ENCODE measurements around the gene MAD2L2.

The MAD2L2 gene

DNA sequence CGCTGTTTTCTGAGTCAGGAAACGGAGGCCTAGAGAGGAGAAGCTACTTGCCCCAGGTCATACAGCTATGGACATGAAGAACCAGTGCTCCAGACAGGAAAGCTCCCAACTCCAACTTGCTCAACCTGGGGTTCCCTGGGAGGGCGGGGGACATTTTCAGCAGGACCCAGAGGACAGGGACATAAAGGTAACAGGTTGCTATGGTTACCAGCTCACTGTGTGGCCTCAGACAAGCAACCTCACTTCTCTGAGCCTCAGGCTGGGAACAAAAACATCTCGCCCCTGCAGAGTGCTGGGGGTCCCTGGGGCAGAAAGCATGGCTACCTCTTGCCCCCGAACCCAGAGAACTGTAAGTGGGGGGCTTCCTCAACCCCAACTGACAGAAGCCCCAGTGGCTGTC, 42.8 kb downstream of the MAD2L2 start:
- no peak for DNase-seq (ENCODE audit: low read depth in 1 of 2, low spot score in 1 of 2)

DNA sequence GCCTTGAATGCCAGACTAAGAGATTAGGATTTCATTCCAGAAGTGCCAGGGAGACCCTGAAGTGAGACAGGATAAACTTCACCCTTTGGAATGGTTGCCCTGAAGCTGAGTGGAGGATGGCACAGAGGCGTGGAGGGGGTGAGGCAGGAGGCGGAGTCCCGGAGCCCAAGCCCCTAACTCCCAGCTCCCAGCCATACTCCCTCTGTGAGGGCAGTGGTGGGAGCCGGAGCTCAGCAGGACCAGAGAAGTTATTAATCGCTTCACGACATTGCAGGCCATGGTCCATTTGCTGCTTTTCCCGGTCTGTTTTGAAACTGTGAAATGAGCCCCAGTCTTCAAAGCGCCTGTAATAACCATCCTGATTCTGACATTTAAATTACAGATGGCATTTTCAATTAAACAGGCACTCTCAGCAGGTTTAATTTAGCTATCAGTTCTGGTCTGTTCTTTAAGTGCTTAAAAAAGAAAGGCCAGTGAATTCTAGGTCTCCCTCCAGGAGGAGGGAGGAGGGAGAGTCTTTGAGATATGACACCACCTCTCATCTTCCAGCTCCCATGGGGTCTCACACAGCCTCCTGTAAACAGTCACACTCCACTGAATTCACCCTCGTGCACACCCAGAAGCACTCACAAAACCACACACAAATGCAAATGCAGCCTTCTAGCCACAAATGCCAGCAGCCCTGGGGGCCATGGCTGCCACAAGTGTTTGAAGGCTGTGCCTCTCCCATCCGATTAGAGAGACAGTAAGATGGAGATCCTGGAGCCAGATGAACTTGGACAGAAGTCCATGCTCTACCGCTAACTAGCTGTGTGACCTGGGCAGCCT, 46.4 kb downstream of the MAD2L2 start:
- DNase-seq (ENCODE audit: low read depth in 1 of 2, low spot score in 1 of 2): no peak

DNA sequence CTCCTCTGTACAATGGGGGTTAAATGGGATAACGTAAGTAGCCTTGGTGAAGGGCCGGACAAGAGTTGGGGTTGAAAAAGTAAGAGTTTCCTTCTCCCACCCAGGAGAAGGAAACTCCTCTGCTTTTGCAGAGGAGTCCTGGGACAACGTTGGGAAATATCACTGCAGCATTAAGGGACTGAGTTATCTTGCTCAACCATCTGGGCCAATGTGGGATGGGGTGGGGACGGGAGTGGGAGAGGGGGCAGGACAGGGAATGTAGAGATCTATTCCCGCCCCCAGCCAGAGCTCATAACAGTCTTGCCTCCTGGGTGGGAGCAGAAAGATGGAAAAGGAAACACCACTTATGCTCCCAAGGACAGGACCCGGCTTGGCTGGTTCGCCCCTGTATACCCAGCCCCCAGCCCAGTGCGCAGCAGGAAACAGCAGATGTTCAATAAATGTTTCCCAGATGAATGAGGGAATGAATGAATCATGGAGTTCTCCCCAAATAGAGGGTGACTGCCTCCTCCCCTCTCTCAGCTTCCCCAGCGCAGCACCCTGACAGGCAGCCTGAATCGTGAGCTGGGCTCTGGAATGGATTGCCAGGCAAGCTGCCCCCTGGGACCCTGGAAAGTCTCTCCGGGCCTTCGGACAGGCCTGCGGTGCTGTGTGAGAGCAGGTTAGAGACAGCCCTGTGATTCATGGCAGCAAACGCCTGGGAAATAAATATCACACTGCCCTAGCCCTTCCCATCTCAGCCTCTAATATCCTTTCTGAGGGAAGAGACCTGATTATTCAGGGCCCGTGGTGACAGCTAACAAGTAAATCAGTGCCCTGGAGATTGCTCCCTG, 51.5 kb downstream of the MAD2L2 start:
- DNase-seq (ENCODE audit: low read depth in 1 of 2, low spot score in 1 of 2): no peak

DNA sequence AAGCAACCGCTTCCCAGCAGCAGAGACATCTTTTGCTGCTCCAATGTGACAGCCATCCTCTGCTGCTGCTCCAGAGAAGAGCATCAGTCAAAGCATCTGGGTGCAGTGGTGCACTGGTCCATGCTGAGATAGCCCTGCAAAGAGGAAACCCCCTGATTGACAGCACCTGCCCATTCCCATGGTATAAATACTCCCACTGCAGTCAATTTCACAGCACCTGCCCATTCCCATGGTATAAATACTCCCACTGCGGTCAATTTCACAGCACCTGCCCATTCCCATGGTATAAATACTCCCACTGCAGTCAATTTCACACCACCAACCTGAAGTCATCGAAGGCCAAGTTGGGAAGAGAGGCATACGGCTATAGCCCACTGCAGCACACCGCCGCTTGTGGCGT, 52.2 kb downstream of the MAD2L2 start:
- no peak for DNase-seq (ENCODE audit: low read depth in 1 of 2, low spot score in 1 of 2)

DNA sequence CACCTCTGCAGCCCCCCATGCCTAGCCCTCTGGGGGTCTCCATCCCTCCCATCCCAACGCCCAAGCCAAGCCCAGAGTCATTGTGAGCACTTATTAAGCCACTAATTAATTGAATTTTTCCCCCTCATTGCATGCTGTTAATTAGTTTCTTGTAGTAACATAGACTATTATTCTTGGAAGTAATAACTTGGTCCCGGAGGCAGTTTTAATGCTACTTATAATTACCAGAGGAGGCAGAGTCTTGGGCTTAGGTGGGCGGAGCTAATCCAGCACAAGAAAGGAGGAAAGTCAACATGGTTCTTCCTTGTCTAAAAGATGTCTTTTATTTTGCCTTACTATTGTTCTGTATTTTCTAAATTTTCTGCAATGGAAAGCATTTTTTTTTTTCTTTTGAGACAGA, 54.4 kb downstream of the MAD2L2 start:
- no peak for DNase-seq (ENCODE audit: low read depth in 1 of 2, low spot score in 1 of 2)

All from activated T-helper 1 cell treated with anti-CD3 and anti-CD28 coated beads, Interleukin-2, amount 50 U/mL, for 16 hours (primary cell).